Keratinocyte (primary cell): Measurements from ENCODE around the gene DCXR. TPM values are rescaled to one million over a fixed set of nuclear protein-coding genes. Genes with fewer than 3 reads are reported as not detected.

Source experiments
- DNase-seq: peaks from one replicate; pipeline ENCODE4 v3.0.0-alpha.2; 2011; ENCODE audit warnings: low read depth, missing footprints, low spot score
- FAIRE-seq: peaks from 2 replicates; lab custom pipeline; 2011; peaks lifted over from hg19 to GRCh38; lab: Jason Lieb, UNC
- H2AFZ ChIP-seq: 2 replicates; pipeline ENCODE4 v1.6.0; 2012; ENCODE audit warnings: low read length, control low read depth, inconsistent platforms; ENCODE audit not compliant: control insufficient read depth
- H3K27ac ChIP-seq: 2 replicates; pipeline ENCODE4 v1.5.1; 2011; ENCODE audit warnings: low read length; ENCODE audit not compliant: control insufficient read depth, insufficient read depth
- H3K27me3 ChIP-seq: 3 replicates; pipeline ENCODE4 v1.6.0; 2011; ENCODE audit warnings: low read length; ENCODE audit not compliant: control insufficient read depth, insufficient read depth; ENCODE audit errors: extremely low read depth
- H3K36me3 ChIP-seq, 2 experiments: 2 replicates in 1 of 2; 3 replicates in 1 of 2; pipeline ENCODE4 v1.5.1; 2011; ENCODE audit warnings: low read length in 2 of 2, mild to moderate bottlenecking in 1 of 2; ENCODE audit not compliant: control insufficient read depth in 2 of 2, insufficient read depth in 2 of 2; ENCODE audit errors: extremely low read depth in 1 of 2
- H3K4me1 ChIP-seq: 3 replicates; pipeline ENCODE4 v1.5.1; 2011; ENCODE audit warnings: low read length; ENCODE audit not compliant: control insufficient read depth, insufficient read depth; ENCODE audit errors: extremely low read depth
- H3K4me2 ChIP-seq: 3 replicates; pipeline ENCODE4 v1.6.0; 2011; ENCODE audit warnings: low read depth, low read length; ENCODE audit not compliant: control insufficient read depth, insufficient read depth; ENCODE audit errors: extremely low read depth
- H3K4me3 ChIP-seq, 3 experiments: fragments of 200-600 bp in 1 of 3; sonication (generic) in 1 of 3; 2 replicates in 2 of 3; 3 replicates in 1 of 3; pipeline ENCODE4 v1.5.1; 2011 to 2016; ENCODE audit warnings: low read length in 3 of 3, mild to moderate bottlenecking in 3 of 3, control low read depth in 2 of 3, inconsistent platforms in 1 of 3, low read depth in 1 of 3, mixed read lengths in 1 of 3, mixed run types in 1 of 3, moderate library complexity in 1 of 3; ENCODE audit not compliant: control insufficient read depth in 2 of 3, insufficient read depth in 2 of 3; ENCODE audit errors: extremely low read depth in 1 of 3
- H3K79me2 ChIP-seq: 2 replicates; pipeline ENCODE4 v1.6.0; 2012; ENCODE audit warnings: low read length; ENCODE audit not compliant: control insufficient read depth, insufficient read depth
- H3K9ac ChIP-seq: 3 replicates; pipeline ENCODE4 v1.6.0; 2011; ENCODE audit warnings: low read length; ENCODE audit not compliant: control insufficient read depth, insufficient read depth; ENCODE audit errors: extremely low read depth
- H3K9me1 ChIP-seq: 3 replicates; pipeline ENCODE4 v1.6.0; 2011; ENCODE audit warnings: low read length; ENCODE audit not compliant: control insufficient read depth, insufficient read depth; ENCODE audit errors: extremely low read depth
- H3K9me3 ChIP-seq: 2 replicates; pipeline ENCODE4 v1.5.1; 2012; ENCODE audit warnings: low read depth, low read length; ENCODE audit not compliant: control insufficient read depth
- H4K20me1 ChIP-seq: 3 replicates; pipeline ENCODE4 v1.6.0; 2011; ENCODE audit warnings: low read length; ENCODE audit not compliant: control insufficient read depth, insufficient read depth; ENCODE audit errors: extremely low read depth
- CTCF ChIP-seq, 3 experiments: IDR thresholded peaks in 1 of 3; conservative IDR thresholded peaks in 1 of 3; optimal IDR thresholded peaks in 1 of 3; 2 replicates in 2 of 3; 3 replicates in 1 of 3; pipeline versions ENCODE3 to v1.5.1; 2011; ENCODE audit warnings: low read length in 3 of 3, mild to moderate bottlenecking in 3 of 3, moderate library complexity in 2 of 3, control low read depth in 1 of 3, inconsistent platforms in 1 of 3; ENCODE audit not compliant: insufficient read depth in 2 of 3; ENCODE audit errors: extremely low read depth in 1 of 3
- EZH2 ChIP-seq: IDR thresholded peaks from one replicate; pipeline ENCODE4 v1.6.1; 2012; ENCODE audit warnings: inconsistent platforms, mild to moderate bottlenecking, low read length, moderate library complexity
- dilution Hi-C: fragments of 300-500 bp; cut with MboI; formaldehyde crosslinking; loops from one replicate; pipeline ENCODE4 v1.7.0; 2020; ENCODE audit warnings: low sequenced_read_pairs; ENCODE audit not compliant: extremely low pct_ligation_motif_present
- polyA plus RNA-seq, 5 experiments: library from polyadenylated mRNA; depleted of rRNA in 3 of 5; stranded (reverse) in 3 of 5; stranded (forward) in 1 of 5; unstranded in 1 of 5; fragments of >200 nt; gene quantifications; 1 replicate in 1 of 5; 2 replicates in 3 of 5; 3 replicates in 1 of 5; pipeline versions ENCODE4 v1.2.1 to v1.2.3, GENCODE V29; 2011 to 2012; ENCODE audit warnings: missing spikeins in 2 of 5, low read depth in 1 of 5, low replicate concordance in 1 of 5

Gene DCXR
- polyA plus RNA-seq, 1 donor (not counting 4 experiments of a cell fraction or from before 2014, with no cell fraction given): 45.4 TPM

GRCh38 chr17:82065193-82065637 is 27.7 kb upstream of the DCXR start:
- H2AFZ ChIP-seq: peak overlapping the region; percentile 5
- peaks cover 13% of the 10 kb centered on the region for H3K4me1 ChIP-seq
- H3K9me1 ChIP-seq: no peaks in the 10 kb centered on the region
- H3K27me3 ChIP-seq: no peaks in the 10 kb centered on the region
- peaks cover 16 to 17% of the 10 kb centered on the region in 2 experiments for H3K36me3 ChIP-seq
- peak overlapping the region; percentile 78 to 84 (median 84) for H3K4me3 ChIP-seq
- peaks cover 20% of the 10 kb centered on the region for H3K79me2 ChIP-seq
- peaks cover 9% of the 10 kb centered on the region for H4K20me1 ChIP-seq
- dilution Hi-C loops: no loop called here
- DNase-seq: no peak
- TF ChIP-seq CTCF (optimal IDR thresholded peaks at IDR 0.05 in 1 of 3, IDR thresholded peaks at IDR 0.05 in 1 of 3, conservative IDR thresholded peaks at IDR 0.05 in 1 of 3; ENCODE audit: extremely low read depth in 1 of 3, insufficient read depth in 2 of 3, low read length in 3 of 3) (no peak), EZH2 (no peak)
- H3K27ac ChIP-seq: peak overlapping the region; percentile 52
- H3K4me2 ChIP-seq: peak overlapping the region; percentile 93
- FAIRE-seq: no peak
- peak overlapping the region; percentile 83 for H3K9ac ChIP-seq
- no peaks in the 10 kb centered on the region for H3K9me3 ChIP-seq

GRCh38 chr17:82064433-82065192 is 27.1 kb upstream of the DCXR start:
- Histone ChIP-seq H3K27me3 (no peaks in the 10 kb centered on the region), H3K36me3 (peaks cover 18 to 20% of the 10 kb centered on the region in 2 experiments), H3K79me2 (peaks cover 20% of the 10 kb centered on the region), H3K27ac (peak overlapping the region; percentile 52), H3K9me1 (no peaks in the 10 kb centered on the region), H3K4me3 (peak overlapping the region; percentile 78 to 84 (median 84)), H3K4me2 (peak overlapping the region; percentile 93), H3K9ac (peak overlapping the region; percentile 83), H4K20me1 (peaks cover 9% of the 10 kb centered on the region), H3K4me1 (peaks cover 13% of the 10 kb centered on the region), H2AFZ (no peak overlapping the region), H3K9me3 (no peaks in the 10 kb centered on the region)
- FAIRE-seq (no peak), DNase-seq (no peak)
- TF ChIP-seq EZH2 (no peak), CTCF (optimal IDR thresholded peaks at IDR 0.05 in 1 of 3, IDR thresholded peaks at IDR 0.05 in 1 of 3, conservative IDR thresholded peaks at IDR 0.05 in 1 of 3; ENCODE audit: extremely low read depth in 1 of 3, insufficient read depth in 2 of 3, low read length in 3 of 3) (peak in 1 of 3 experiments; percentile 4)
- dilution Hi-C loops: no loop called here
